ENCODE measurements around the gene LMNB1. TPM values are rescaled to one million over a fixed set of nuclear protein-coding genes. Genes with fewer than 3 reads are reported as not detected.
A peak's percentile ranks its signal among the peaks of the same experiment; 100 is the strongest.

Gene LMNB1
- polyA plus RNA-seq, 1 experiment, result 12.0 TPM

GRCh38 chr5:126846344-126846743 lies 69.4 kb downstream of the LMNB1 start:
- no peaks in the 10 kb centered on the region for H3K27me3 ChIP-seq (ENCODE audit: control insufficient read depth, insufficient read depth, low read length)
- DNase-seq (ENCODE audit: low read depth), result no peak
- ChIA-PET POLR2A (no interaction called here), CTCF (interaction anchor here (1.9 kb wide), 1 partner anchor 467 kb away, joined by 5 read pairs; no protein-coding TSS in a partner anchor)
- peak; percentile 41; the same call in 1 of the 2 replicates for TF ChIP-seq CTCF (IDR thresholded peaks at IDR 0.05; ENCODE audit: insufficient read depth, low read depth, low read length)
- no peaks in the 10 kb centered on the region for H3K36me3 ChIP-seq (ENCODE audit: control insufficient read depth, insufficient read depth, low read length)
- H3K4me3 ChIP-seq (ENCODE audit: low read depth, low read length), result no peak overlapping the region

GRCh38 chr5:126846744-126847455 lies 70.0 kb downstream of the LMNB1 start:
- Histone ChIP-seq H3K36me3 (ENCODE audit: control insufficient read depth, insufficient read depth, low read length) (no peaks in the 10 kb centered on the region), H3K27me3 (ENCODE audit: control insufficient read depth, insufficient read depth, low read length) (no peaks in the 10 kb centered on the region), H3K4me3 (ENCODE audit: low read depth, low read length) (no peak overlapping the region)
- ChIA-PET CTCF (interaction anchor here (0.7 to 1.9 kb wide), 2 partner anchors 185 to 467 kb away, joined by 3 to 5 read pairs; no protein-coding TSS in a partner anchor), POLR2A (no interaction called here)
- TF ChIP-seq CTCF (IDR thresholded peaks at IDR 0.05; ENCODE audit: insufficient read depth, low read depth, low read length), result no peak
- no peak for DNase-seq (ENCODE audit: low read depth)

- Histone ChIP-seq H3K36me3 (ENCODE audit: control insufficient read depth, insufficient read depth, low read length) (no peaks in the 10 kb centered on the region), H3K4me3 (ENCODE audit: low read depth, low read length) (no peak overlapping the region), H3K27me3 (ENCODE audit: control insufficient read depth, insufficient read depth, low read length) (no peaks in the 10 kb centered on the region)
- CTCF ChIA-PET, result interaction anchor here (0.7 to 1.9 kb wide), 2 partner anchors 184 to 466 kb away, joined by 3 to 5 read pairs; no protein-coding TSS in a partner anchor
- TF ChIP-seq CTCF (IDR thresholded peaks at IDR 0.05; ENCODE audit: insufficient read depth, low read depth, low read length), result no peak
- POLR2A ChIA-PET, result interaction anchor here (0.6 kb wide), 1 partner anchor 69 kb away, joined by 3 read pairs; no protein-coding TSS in a partner anchor
- DNase-seq (ENCODE audit: low read depth), result no peak
Measured at GRCh38 chr5:126847456-126847820, 70.5 kb downstream of the LMNB1 start.

- DNase-seq (ENCODE audit: low read depth), result no peak
- no peak overlapping the region for H3K4me3 ChIP-seq (ENCODE audit: low read depth, low read length)
- H3K36me3 ChIP-seq (ENCODE audit: control insufficient read depth, insufficient read depth, low read length), result no peaks in the 10 kb centered on the region
- ChIA-PET CTCF (interaction anchor here (1.9 kb wide), 2 partner anchors 18 to 466 kb away, joined by 4 to 5 read pairs; no protein-coding TSS in a partner anchor), POLR2A (interaction anchor here (0.6 kb wide), 1 partner anchor 69 kb away, joined by 3 read pairs; no protein-coding TSS in a partner anchor)
- no peak for TF ChIP-seq CTCF (IDR thresholded peaks at IDR 0.05; ENCODE audit: insufficient read depth, low read depth, low read length)
- no peaks in the 10 kb centered on the region for H3K27me3 ChIP-seq (ENCODE audit: control insufficient read depth, insufficient read depth, low read length)
Measured at GRCh38 chr5:126847826-126848251, 70.9 kb downstream of the LMNB1 start.

- no peak overlapping the region for H3K4me3 ChIP-seq (ENCODE audit: low read depth, low read length)
- H3K36me3 ChIP-seq (ENCODE audit: control insufficient read depth, insufficient read depth, low read length), result no peaks in the 10 kb centered on the region
- no peaks in the 10 kb centered on the region for H3K27me3 ChIP-seq (ENCODE audit: control insufficient read depth, insufficient read depth, low read length)
- ChIA-PET CTCF (interaction anchor here (1.9 kb wide), 2 partner anchors 18 to 465 kb away, joined by 4 to 5 read pairs; no protein-coding TSS in a partner anchor), POLR2A (no interaction called here)
- no peak for DNase-seq (ENCODE audit: low read depth)
- no peak for TF ChIP-seq CTCF (IDR thresholded peaks at IDR 0.05; ENCODE audit: insufficient read depth, low read depth, low read length)
Measured at GRCh38 chr5:126848253-126848652, 71.3 kb downstream of the LMNB1 start.
